GM12878 (cell line): Measurements from ENCODE around the gene MFN1.
"Not testable (repeated sequence)": the region's sequence is repeated elsewhere in the genome, so short reads cannot be mapped to it uniquely, and the experiment has no call there.

ENCODE experiments used
- CHD2 ChIP-seq: IDR thresholded peaks from 2 replicates; pipeline ENCODE4 v1.6.1; 2011; ENCODE audit warnings: low read depth, low read length, improper control_type of control experiment, borderline replicate concordance
- FOXM1 ChIP-seq: IDR thresholded peaks from 2 replicates; pipeline ENCODE4 v1.6.1; 2012; ENCODE audit warnings: low read depth, mild to moderate bottlenecking, inconsistent platforms, low read length, moderate library complexity
- LARP7 ChIP-seq: fragments of 450-650 bp; IDR thresholded peaks from 2 replicates; pipeline ENCODE4 v1.6.1; 2017; ENCODE audit warnings: mild to moderate bottlenecking
- MTA3 ChIP-seq: IDR thresholded peaks from 2 replicates; pipeline ENCODE4 v1.6.1; 2012; ENCODE audit warnings: low read length, inconsistent platforms, borderline replicate concordance
- NR2C2 ChIP-seq: IDR thresholded peaks from 2 replicates; pipeline ENCODE4 v1.6.1; 2011; ENCODE audit warnings: borderline replicate concordance, low read depth; ENCODE audit not compliant: control insufficient read depth, insufficient read length
- POLR2A ChIP-seq: IDR thresholded peaks from 2 replicates; pipeline ENCODE4 v1.6.1; 2011; ENCODE audit warnings: low read depth, mild to moderate bottlenecking, low read length
- RAD21 ChIP-seq: IDR thresholded peaks from 2 replicates; pipeline ENCODE4 v1.6.1; 2011; ENCODE audit warnings: mild to moderate bottlenecking, low read depth, low read length, moderate library complexity; ENCODE audit not compliant: insufficient read depth
- RFX5 ChIP-seq: IDR thresholded peaks from 2 replicates; pipeline ENCODE4 v1.6.1; 2011; ENCODE audit warnings: low read depth, low read length, improper control_type of control experiment
- TCF12 ChIP-seq: IDR thresholded peaks from 2 replicates; pipeline ENCODE4 v1.6.1; 2011; ENCODE audit warnings: low read depth, mild to moderate bottlenecking, low read length
- TF ChIP-seq, protein P1 (sequence below), 3 experiments: IDR thresholded peaks in 2 of 3; conservative IDR thresholded peaks in 1 of 3; 2 replicates each; pipeline ENCODE4 v1.5.1; 2011; ENCODE audit warnings: low read depth in 3 of 3, low read length in 3 of 3, mild to moderate bottlenecking in 3 of 3, control low read depth in 2 of 3, moderate library complexity in 2 of 3, inconsistent platforms in 1 of 3, mixed read lengths in 1 of 3; ENCODE audit not compliant: control insufficient read depth in 2 of 3, insufficient read depth in 1 of 3; ENCODE audit errors: extremely low read depth in 1 of 3
- TF ChIP-seq, protein P2 (sequence below): IDR thresholded peaks from 2 replicates; pipeline ENCODE4 v1.6.1; 2012; ENCODE audit warnings: mild to moderate bottlenecking, low read depth, low read length
- TF ChIP-seq, protein P3 (sequence below): IDR thresholded peaks from 2 replicates; pipeline ENCODE4 v1.6.1; 2012; ENCODE audit warnings: low read length, inconsistent platforms

DNA sequence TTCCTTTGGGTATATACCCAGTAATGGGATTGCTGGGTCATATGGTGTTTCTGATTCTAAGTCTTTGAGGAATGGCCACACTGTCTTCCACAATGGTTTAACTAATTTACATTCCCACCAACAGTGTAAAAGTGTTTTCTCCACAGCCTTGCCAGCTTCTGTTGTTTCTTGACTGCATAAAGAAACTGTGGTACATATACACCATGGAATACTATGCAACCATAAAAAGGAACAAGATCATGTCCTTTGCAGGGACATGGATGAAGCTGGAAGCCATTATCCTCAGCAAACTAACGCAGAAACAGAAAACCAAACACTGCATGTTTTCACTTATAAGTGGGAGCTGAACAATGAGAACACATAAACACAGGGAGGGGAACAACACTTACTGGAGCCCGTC lies 40.1 kb upstream of the MFN1 start:
- not testable (repeated sequence) for TF ChIP-seq NR2C2, POLR2A, CHD2, TCF12, FOXM1, MTA3, LARP7, RFX5, RAD21
- TF ChIP-seq, protein P1, sequence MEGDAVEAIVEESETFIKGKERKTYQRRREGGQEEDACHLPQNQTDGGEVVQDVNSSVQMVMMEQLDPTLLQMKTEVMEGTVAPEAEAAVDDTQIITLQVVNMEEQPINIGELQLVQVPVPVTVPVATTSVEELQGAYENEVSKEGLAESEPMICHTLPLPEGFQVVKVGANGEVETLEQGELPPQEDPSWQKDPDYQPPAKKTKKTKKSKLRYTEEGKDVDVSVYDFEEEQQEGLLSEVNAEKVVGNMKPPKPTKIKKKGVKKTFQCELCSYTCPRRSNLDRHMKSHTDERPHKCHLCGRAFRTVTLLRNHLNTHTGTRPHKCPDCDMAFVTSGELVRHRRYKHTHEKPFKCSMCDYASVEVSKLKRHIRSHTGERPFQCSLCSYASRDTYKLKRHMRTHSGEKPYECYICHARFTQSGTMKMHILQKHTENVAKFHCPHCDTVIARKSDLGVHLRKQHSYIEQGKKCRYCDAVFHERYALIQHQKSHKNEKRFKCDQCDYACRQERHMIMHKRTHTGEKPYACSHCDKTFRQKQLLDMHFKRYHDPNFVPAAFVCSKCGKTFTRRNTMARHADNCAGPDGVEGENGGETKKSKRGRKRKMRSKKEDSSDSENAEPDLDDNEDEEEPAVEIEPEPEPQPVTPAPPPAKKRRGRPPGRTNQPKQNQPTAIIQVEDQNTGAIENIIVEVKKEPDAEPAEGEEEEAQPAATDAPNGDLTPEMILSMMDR (IDR thresholded peaks at IDR 0.05 in 2 of 3, conservative IDR thresholded peaks at IDR 0.05 in 1 of 3; ENCODE audit: control insufficient read depth in 2 of 3, extremely low read depth in 1 of 3, insufficient read depth in 1 of 3, low read depth in 3 of 3, low read length in 3 of 3) = not testable (repeated sequence)
- TF ChIP-seq, protein P2, sequence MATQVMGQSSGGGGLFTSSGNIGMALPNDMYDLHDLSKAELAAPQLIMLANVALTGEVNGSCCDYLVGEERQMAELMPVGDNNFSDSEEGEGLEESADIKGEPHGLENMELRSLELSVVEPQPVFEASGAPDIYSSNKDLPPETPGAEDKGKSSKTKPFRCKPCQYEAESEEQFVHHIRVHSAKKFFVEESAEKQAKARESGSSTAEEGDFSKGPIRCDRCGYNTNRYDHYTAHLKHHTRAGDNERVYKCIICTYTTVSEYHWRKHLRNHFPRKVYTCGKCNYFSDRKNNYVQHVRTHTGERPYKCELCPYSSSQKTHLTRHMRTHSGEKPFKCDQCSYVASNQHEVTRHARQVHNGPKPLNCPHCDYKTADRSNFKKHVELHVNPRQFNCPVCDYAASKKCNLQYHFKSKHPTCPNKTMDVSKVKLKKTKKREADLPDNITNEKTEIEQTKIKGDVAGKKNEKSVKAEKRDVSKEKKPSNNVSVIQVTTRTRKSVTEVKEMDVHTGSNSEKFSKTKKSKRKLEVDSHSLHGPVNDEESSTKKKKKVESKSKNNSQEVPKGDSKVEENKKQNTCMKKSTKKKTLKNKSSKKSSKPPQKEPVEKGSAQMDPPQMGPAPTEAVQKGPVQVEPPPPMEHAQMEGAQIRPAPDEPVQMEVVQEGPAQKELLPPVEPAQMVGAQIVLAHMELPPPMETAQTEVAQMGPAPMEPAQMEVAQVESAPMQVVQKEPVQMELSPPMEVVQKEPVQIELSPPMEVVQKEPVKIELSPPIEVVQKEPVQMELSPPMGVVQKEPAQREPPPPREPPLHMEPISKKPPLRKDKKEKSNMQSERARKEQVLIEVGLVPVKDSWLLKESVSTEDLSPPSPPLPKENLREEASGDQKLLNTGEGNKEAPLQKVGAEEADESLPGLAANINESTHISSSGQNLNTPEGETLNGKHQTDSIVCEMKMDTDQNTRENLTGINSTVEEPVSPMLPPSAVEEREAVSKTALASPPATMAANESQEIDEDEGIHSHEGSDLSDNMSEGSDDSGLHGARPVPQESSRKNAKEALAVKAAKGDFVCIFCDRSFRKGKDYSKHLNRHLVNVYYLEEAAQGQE = not testable (repeated sequence)
- TF ChIP-seq, protein P3, sequence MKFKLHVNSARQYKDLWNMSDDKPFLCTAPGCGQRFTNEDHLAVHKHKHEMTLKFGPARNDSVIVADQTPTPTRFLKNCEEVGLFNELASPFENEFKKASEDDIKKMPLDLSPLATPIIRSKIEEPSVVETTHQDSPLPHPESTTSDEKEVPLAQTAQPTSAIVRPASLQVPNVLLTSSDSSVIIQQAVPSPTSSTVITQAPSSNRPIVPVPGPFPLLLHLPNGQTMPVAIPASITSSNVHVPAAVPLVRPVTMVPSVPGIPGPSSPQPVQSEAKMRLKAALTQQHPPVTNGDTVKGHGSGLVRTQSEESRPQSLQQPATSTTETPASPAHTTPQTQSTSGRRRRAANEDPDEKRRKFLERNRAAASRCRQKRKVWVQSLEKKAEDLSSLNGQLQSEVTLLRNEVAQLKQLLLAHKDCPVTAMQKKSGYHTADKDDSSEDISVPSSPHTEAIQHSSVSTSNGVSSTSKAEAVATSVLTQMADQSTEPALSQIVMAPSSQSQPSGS = not testable (repeated sequence)
